OCI-LY7 (cell line): Measurements from ENCODE around the gene IGFBP3.

Source experiments
- CTCF ChIP-seq: fragments of 200-600 bp; sonication (generic); conservative IDR thresholded peaks from 2 replicates; pipeline ENCODE4 v1.5.1; 2014; ENCODE audit warnings: mild to moderate bottlenecking, antibody characterized with exemption, low read length, moderate library complexity, mixed read lengths
- EZH2phosphoT487 ChIP-seq: fragments of 200-600 bp; sonication (generic); IDR thresholded peaks from 2 replicates; pipeline ENCODE4 v1.6.1; 2018; ENCODE audit warnings: low read depth, borderline replicate concordance, mild to moderate bottlenecking, mixed run types, antibody characterized with exemption, low read length, moderate library complexity, mixed read lengths

GRCh38 chr7:45901566-45901965 lies 19.5 kb downstream of the IGFBP3 start:
- no peak for TF ChIP-seq CTCF
- no peak for TF ChIP-seq EZH2phosphoT487
